ENCODE measurements around the gene GSTP1. TPM values are rescaled to one million over a fixed set of nuclear protein-coding genes. Genes with fewer than 3 reads are reported as not detected.
"Not testable (repeated sequence)": the region's sequence is repeated elsewhere in the genome, so short reads cannot be mapped to it uniquely, and the experiment has no call there.

Gene GSTP1
- total RNA-seq, 1 experiment from 2014 or later, result 639 TPM

DNA sequence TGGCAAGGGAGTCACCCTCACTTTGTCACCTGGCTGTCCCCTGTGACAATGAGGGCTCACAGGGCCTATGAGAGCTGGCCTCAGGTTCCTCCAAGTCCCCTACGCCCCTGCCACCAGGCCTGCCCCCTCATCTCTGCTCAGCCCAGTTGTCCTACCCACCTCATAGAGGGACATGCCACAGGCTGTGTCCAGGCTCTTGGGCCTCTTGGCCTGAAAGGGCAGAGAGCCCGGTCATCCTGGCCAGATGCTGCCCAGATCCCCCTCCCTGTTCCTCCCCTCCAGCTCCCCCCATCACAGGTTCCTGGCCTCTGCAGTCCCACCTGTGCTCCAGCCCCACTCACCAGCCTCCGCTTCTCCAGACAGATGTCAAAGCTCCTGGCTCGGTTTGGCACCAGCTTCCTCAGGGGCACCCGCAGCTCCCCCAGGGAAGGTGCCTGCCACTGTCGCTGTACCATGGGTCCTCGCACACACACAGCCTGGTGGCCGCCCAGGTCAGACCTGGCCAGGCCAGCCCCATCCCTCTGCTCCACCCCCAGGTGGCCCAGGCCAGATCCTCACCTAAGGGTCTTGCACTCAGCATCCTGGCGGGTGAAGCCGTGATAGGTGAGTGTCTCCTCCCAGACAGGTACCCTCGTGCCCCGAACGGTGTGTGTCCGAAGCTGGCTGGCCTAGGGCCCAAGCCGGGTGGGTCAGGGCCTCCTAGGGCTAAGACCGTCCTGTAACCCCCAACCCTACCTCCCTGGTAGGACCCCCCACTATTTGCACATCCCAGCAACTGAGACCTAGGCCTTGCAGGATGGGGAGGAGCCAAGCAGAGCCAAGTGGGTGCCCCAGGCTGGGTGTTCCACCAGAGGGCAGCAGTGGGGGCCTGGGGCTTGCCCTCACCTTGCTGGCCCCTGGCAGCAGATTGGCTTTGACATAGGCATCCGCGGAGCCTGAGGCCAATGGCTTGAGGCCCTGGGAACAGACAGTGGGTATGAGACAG lies 31.4 kb downstream of the GSTP1 start:
- DNase-seq (ENCODE audit: low spot score), result peak; percentile 13

DNA sequence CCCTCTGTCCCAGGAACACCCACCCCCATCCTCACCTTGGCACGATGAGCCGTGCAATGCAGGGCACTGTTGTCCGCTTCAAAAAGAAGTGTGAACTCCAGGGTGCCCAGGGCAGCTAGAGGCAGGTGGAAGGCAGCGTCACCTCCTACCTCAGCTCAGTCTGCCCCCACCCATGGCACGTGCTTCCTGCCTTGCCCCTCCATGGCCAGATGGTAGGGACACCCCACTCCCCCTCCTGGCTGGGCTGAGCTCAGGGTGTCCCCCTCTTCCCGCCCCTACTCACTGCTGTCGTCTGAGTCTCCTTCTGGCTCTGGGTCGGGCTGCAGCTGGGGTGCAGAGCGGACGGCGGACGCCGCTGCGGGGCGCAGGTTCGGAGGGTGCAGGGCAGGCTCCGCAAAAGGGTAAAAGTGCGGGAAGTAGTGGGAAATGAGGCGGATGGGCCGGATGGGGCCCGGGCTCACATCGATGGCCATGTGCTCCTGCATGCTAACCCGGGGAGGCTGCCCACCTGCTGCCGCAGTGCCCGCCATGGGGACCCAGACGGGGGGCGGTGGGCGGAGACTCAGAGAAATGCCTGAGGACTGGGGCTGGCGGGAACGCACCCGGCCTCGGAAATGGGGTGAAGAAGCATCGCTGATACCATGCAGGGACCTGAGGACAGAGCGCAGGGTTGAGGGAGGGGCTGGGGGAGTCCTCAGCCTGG lies 32.3 kb downstream of the GSTP1 start:
- DNase-seq (ENCODE audit: low spot score), result no peak

DNA sequence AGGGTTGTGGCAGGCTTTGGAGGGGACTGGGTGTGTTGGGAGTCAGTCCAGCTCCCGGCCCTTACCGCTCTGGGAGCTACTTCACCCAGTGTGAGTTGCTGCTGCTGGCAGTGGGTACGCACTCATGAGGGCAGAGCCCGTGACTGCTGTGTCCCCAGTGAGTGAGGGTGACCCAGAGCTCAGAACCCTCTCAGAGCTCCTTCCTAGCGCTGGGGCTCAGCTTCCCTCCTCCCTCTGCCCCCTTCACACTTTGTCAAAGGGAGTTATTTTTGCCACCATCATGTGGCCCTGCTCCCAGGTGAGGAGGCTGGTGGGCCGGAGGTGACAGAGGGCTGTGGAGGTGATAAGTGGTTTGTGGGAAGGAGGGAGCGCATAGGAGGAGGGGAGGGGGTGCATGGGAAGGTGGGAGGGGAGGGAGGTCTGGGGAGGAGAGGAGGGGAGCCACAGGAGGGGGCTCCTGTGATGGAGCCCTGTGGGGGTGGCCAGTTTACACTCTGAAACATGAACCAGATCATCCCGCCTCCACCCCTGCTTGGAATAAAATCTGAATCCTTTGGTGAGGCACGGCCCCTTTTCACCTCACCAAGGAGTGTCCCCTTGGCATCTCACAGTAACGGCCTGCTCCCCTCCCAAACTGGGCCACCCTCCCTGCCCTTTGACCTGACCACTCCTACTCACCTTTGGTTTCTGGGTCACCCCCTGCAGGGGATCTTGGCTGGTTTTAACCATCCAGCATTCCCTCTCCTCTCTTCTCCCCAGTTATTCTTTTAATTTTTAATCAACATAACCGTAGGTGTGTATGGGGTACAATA lies 33.0 kb downstream of the GSTP1 start:
- DNase-seq (ENCODE audit: low spot score), result no peak

DNA sequence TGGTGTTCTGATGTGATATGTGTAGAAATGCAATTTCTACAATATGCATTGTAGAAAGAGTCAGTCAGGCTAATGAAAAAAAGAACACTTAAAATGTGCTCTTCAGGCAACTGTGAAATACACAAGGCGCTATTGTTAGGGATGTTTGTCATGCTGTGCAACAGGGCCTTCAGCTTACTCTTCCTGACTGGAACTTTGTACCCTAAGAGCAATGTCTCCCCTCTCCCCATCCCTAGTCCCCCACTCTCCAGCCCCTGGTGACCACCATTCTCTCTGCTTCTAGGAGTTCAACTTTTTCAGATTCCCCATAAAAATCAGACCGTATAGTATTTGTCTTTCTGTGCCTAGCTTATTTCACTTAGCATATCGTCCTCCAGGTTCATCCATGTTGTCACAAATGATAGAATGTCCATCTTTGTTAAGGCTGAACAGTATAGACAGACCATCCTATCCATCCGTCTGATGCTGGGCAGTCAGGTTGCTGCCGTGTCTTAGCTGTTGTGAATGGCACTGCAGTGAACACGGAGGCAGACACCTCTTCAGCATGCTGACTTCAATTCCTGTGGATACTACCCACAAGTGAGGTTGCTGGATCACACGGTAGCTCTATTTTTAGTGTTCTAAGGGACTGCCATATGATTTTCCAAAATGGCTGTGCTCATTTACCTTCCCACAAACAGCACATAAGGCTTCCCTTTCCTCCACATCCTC lies 33.8 kb downstream of the GSTP1 start:
- no peak for DNase-seq (ENCODE audit: low spot score)

DNA sequence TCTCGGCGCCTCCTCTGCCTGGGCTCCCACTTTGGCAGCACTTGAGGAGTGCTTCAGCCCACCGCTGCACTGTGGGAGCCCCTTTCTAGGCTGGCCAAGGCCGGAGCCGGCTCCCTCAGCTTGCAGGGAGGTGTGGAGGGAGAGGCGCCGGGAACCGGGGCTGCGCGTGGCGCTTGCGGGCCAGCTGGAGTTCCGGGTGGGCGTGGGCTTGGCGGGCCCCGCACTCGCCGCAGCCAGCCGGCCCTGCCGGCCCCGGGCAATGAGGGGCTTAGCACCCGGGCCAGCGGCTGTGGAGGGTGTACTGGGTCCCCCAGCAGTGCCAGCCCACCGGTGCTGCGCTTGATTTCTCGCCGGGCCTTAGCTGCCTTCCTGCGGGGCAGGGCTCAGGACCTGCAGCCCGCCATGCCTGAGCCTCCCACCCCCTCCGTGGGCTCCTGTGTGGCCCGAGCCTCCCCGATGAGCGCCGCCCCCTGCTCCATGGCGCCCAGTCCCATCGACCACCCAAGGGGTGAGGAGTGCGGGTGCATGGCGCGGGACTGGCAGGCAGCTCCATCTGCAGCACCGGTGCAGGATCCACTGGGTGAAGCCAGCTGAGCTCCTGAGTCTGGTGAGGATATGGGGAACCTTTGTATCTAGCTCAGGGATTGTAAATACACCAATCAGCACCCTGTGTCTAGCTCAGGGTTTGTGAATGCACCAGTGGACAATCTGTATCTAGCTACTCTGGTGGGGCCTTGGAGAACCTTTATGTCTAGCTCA lies 35.5 kb downstream of the GSTP1 start:
- not testable (repeated sequence) for DNase-seq (ENCODE audit: low spot score)

DNA sequence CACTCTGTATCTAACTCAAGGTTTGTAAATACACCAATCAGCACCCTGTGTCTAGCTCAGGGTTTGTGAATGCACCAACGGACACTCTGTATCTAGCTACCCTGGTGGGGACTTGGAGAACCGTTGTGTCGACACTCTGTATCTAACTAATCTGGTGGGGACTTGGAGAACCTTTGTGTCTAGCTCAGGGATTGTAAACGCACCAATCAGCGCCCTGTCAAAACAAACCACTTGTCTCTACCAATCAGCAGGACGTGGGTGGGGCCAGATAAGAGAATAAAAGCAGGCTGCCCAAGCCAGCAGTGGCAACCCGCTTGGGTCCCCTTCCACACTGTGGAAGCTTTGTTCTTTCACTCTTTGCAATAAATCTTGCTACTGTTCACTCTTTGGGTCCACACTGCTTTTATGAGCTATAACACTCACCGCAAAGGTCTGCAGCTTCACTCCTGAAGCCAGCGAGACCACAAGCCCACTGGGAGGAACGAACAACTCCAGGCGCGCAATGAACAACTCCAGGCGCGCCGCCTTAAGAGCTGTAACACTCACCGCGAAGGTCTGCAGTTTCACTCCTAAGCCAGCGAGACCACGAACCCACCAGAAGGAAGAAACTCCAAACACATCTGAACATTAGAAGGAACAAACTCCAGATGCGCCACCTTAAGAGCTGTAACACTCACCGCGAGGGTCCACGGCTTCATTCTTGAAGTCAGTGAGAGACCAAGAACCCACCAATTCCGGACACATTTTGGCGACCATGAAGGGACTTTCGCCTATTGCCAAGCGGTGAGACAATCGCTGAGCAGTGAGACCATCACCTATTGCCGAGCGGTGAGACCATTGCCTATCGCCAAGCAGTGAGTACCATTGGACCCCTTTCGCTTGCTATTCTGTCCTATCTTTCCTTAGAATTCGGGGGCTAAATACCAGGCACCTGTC lies 36.3 kb downstream of the GSTP1 start:
- DNase-seq (ENCODE audit: low spot score), result not testable (repeated sequence)

DNA sequence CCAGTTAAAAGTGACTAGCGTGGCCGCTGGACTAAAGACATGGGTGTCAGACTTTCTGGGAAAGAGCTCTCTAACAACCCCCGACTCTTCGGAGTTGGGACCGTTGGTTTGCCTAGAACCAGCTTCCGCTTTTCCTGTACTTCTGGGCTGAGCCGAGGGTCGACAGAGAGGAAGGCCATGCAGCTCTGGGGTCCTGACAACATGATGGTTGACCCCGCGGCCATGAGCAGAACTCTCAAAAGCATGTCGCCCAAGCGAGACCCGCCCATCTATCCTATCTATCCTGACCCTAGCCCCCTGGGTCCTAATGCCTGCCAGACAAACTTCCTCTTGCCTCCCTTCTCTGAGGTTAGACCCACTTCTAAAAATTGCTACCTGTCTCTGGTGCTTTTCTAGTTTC lies 37.0 kb downstream of the GSTP1 start:
- not testable (repeated sequence) for DNase-seq (ENCODE audit: low spot score)

DNA sequence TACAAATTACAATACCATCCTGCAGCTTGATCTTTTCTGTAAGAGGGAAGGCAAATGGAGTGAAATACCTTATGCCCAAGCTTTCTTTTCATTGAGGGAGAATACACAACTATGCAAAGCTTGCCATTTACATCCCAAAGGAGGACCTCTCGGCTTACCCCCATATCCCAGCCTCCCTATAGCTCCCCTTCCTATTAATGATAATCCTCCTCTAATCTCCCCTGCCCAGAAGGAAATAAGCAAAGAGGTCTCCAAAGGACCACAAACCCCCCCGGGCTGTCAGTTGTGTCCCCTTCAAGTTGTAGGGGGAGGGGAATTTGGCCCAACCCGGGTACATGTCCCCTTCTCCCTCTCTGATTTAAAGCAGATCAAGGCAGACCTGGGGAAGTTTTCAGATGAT lies 38.3 kb downstream of the GSTP1 start:
- DNase-seq (ENCODE audit: low spot score), result not testable (repeated sequence)

DNA sequence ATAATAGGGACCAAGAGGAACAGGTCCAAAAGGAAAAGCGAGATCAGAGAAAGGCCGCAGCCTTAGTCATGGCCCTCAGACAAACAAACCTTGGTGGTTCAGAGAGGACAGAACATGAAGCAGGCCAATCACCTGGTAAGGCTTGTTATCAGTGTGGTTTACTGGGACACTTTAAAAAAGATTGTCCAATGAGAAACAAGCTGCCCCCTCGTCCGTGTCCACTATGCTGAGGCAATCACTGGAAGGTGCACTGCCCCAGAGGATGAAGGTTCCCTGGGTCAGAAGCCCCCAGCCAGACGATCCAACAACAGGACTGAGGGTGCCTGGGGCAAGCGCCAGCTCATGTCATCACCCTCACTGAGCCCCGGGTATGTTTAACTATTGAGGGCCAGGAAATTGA lies 39.3 kb downstream of the GSTP1 start:
- not testable (repeated sequence) for DNase-seq (ENCODE audit: low spot score)

DNA sequence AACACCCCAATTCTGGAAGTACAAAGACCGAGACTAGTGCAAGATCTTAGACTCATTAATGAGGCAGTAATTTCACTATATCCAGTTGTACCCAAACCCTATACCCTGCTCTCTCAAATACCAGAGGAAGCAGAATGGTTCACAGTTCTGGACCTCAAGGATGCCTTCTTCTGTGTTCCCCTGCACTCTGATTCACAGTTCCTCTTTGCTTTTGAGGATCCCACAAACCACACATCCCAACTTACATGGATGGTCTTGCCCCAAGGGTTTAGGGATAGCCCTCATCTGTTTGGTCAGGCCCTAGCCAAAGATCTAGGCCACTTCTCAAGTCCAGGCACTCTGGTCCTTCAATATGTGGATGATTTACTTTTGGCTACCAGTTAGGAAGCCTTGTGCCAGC lies 40.2 kb downstream of the GSTP1 start:
- DNase-seq (ENCODE audit: low spot score), result not testable (repeated sequence)

DNA sequence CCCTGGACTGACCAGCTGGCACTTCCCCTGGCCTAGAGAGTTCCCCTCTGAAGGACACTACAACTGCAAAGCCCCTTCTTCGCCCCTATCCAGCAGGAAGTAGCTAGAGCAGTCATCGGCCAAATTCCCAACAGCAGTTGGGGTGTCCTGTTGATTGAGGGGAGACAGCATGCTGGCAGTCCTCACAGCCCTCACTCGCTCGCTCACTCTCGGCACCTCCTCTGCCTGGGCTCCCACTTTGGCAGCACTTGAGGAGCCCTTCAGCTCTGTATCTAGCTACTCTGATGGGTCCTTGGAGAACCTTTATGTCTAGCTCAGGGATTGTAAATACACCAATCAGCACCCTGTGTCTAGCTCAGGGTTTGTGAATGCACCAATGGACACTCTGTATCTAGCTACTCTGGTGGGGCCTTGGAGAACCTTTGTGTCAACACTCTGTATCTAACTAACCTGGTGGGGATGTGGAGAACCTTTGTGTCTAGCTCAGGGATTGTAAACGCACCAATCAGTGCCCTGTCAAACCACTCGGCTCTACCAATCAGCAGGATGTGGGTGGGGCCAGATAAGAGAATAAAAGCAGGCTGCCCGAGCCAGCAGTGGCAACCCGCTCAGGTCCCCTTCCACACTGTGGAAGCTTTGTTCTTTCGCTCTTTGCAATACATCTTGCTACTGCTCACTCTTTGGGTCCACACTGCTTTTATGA lies 42.7 kb downstream of the GSTP1 start:
- not testable (repeated sequence) for DNase-seq (ENCODE audit: low spot score)

DNA sequence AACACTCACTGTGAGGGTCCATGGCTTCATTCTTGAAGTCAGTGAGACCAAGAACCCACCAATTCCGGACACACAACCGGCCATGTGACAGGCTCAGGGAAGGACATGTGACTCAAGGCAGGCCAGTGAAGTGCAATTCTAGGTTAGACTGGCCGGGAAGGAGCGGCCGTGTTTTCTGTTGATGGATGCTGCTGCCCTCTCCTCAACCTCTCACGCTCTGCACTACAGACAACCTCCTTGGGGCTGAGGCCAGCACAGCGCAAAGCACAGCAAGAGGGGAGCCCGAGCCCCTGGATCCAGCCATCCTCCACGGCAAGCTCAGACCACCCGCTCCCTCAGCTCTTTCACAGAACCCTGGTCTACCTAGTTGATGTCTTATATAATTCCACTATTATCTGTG lies 43.4 kb downstream of the GSTP1 start:
- no peak for DNase-seq (ENCODE audit: low spot score)

DNA sequence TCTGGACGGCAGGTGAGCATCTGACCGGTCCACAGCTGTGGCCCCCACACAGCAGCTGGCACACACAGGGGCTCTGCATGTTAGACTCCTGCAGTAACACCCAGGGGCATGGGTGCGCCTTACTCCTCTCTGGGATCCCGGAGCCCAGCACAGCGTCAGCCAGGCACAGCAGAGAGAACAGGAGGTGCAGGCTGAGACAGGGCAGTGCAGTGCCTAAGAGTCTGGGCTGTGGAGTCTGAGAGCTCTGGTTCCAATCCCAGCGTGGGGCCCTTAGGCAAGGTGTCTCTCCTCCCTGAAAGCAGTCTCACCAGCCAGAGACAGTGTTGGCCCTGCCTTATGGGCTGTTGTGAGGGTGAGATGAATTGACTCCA lies 43.8 kb downstream of the GSTP1 start:
- DNase-seq (ENCODE audit: low spot score), result no peak

DNA sequence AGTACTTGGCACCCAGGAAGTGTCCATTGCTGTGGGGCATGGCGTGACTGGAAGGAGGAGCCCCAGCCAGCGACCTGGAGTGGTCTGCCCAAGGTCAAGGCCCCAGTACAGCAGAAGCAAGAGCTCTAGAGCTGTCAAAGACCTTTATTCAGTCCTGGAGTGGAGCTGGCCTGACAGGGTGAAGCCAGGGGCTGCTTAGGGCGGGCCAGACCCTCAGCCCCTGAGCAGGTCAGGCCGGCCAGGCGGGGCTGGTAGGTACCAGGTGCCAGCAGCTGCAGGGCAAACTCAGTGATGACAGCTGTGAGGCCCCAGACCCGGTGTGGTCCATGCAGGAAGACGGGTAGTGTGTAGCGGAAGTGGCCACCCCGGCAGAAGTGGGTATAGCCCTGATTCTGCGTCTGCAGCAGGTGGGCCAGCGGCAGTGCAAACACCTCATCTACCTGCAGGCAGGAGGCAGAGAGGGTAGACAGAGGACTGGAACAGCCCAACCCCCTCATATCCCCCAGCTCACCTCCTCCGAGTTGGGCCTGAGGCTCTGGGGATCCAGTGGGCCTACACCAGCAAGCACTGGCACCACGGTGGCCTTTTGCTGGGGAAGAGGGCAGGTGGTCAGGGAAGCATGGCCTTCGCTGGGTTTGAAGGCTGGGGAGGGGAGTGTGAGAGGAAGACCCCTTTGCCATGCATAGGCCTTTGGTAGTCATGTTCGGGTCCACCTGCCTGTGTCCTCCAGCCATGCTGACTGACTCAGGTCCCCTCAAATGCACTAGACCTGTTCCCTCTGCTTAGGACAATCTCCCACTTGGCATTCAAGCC lies 44.4 kb downstream of the GSTP1 start:
- DNase-seq (ENCODE audit: low spot score), result no peak

DNA sequence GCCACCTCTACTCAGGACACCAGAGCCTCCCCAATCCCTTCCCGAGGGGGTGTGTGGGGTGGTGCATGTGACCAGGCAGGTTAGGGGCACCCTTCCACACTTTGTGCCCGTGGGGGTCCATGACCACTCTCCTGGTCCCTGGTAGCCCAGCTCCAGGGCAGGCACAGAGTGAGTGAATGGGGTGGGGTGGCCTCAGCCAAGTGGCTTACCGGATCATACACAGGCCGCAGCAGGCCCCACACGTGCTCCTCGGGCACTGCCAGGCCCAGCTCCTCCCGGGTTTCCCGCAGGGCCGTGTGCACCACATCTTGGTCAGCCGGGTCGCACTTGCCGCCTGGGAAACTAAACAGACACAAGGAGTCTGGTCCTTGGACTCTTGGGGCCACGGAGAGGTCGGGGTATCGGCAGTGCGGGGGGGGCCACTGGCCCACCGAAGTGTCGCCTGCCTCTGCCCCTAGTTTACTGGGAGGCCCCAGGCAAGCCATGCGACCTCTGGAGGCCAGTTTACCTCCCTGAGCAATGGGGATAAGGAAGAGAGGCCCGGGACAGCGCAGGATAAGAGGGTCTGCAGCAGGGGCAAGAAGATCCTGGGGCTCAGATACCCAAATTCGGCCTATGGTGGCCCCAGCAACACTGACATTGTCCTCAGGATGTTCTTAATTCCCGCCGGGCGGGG lies 45.2 kb downstream of the GSTP1 start:
- DNase-seq (ENCODE audit: low spot score), result no peak

DNA sequence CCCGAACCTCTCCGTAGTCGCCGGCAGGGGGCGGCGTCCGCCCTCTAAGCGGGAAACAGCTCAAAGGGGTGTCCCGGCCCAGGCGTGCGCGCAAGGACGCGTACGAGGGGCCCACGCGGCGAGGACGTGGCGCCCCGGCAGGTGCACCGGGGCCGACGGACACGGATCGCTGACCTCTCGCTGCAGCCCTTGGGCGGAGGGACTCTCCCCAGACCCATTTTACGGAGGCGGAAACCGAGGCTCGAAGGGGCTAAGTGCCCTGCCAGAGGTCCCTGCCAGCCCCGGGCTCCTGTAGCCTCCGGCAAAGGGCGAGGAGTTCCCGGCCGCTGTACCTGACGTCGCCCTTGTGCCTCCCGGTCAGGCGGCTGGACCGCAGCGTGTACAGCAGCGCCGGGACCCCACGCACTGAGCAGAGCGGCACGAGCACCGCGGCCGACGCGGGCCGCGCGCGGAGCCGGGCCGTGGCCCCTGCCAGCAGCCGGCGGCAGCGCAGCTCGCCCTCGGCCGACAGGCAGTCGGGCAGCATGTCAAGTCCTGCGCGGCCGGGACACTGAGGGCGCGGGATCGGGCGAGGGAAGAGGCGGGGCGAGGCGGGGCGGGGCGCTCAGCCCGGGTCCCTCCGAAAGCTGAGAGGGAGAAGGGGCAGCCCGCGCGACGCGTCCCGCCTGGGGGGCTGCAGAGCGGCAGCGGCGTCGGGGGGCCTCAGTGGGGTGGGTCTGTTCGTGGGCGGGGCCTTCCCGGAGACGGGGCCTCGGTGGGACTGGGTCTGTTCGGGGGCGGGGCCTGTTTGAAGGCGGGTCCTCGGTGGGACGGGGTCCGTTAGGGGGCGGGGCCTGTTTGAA lies 46.0 kb downstream of the GSTP1 start, which contains the start of gene NUDT8:
Gene NUDT8, minus strand, starts transcription at position 552 of the 842 bp plus-strand sequence. Its CDS starts 26 bp downstream, at position 526.
- peak; percentile 64 for DNase-seq (ENCODE audit: low spot score)

Data from A172 (cell line).